ENCODE results near the gene PPARD. TPM values are rescaled to one million over a fixed set of nuclear protein-coding genes. Genes with fewer than 3 reads are reported as not detected.

PPARD gene
- total RNA-seq, 1 donor from 2014 or later, result 26.3 TPM

GRCh38 chr6:35343092-35343834 is 905 bp downstream of the PPARD start:
- Mint-ChIP-seq H3K27ac (ENCODE audit: unreplicated experiment) (peak overlapping the region; percentile 97), H3K4me1 (peaks cover 32% of the 10 kb centered on the region), H3K4me3 (peak overlapping the region; percentile 97), H3K36me3 (ENCODE audit: low read depth) (peaks cover 5% of the 10 kb centered on the region), H3K9me3 (peaks cover 3% of the 10 kb centered on the region), H3K27me3 (ENCODE audit: low read depth) (no peaks in the 10 kb centered on the region)
- DNase-seq (ENCODE audit: low read depth, low spot score), result no peak
- TF ChIP-seq CTCF (conservative IDR thresholded peaks at IDR 0.05), result no peak

GRCh38 chr6:35343835-35344550 is 1.6 kb downstream of the PPARD start:
- Mint-ChIP-seq H3K9me3 (peaks cover 2% of the 10 kb centered on the region), H3K36me3 (ENCODE audit: low read depth) (peaks cover 4% of the 10 kb centered on the region), H3K4me1 (peaks cover 36% of the 10 kb centered on the region), H3K27ac (ENCODE audit: unreplicated experiment) (no peak overlapping the region), H3K27me3 (ENCODE audit: low read depth) (no peaks in the 10 kb centered on the region), H3K4me3 (peak overlapping the region; percentile 97)
- DNase-seq (ENCODE audit: low read depth, low spot score), result no peak
- TF ChIP-seq CTCF (conservative IDR thresholded peaks at IDR 0.05), result no peak

GRCh38 chr6:35351422-35351821 is 9.1 kb downstream of the PPARD start:
- Mint-ChIP-seq H3K36me3 (ENCODE audit: low read depth) (peaks cover 32% of the 10 kb centered on the region), H3K27ac (ENCODE audit: unreplicated experiment) (no peak overlapping the region), H3K4me3 (no peak overlapping the region), H3K9me3 (no peaks in the 10 kb centered on the region), H3K4me1 (peaks cover 8% of the 10 kb centered on the region), H3K27me3 (ENCODE audit: low read depth) (no peaks in the 10 kb centered on the region)
- no peak for DNase-seq (ENCODE audit: low read depth, low spot score)
- TF ChIP-seq CTCF (conservative IDR thresholded peaks at IDR 0.05), result no peak

- Mint-ChIP-seq H3K27me3 (ENCODE audit: low read depth) (no peaks in the 10 kb centered on the region), H3K27ac (ENCODE audit: unreplicated experiment) (no peak overlapping the region), H3K9me3 (no peaks in the 10 kb centered on the region), H3K4me1 (peaks cover 10% of the 10 kb centered on the region), H3K4me3 (no peak overlapping the region), H3K36me3 (ENCODE audit: low read depth) (peaks cover 34% of the 10 kb centered on the region)
- no peak for DNase-seq (ENCODE audit: low read depth, low spot score)
- no peak for TF ChIP-seq CTCF (conservative IDR thresholded peaks at IDR 0.05)
Measured at GRCh38 chr6:35352735-35353134, 10.4 kb downstream of the PPARD start.

GRCh38 chr6:35354361-35355135 is 12.2 kb downstream of the PPARD start:
- H3K27ac Mint-ChIP-seq (ENCODE audit: unreplicated experiment), result no peak overlapping the region
- peaks cover 15% of the 10 kb centered on the region for H3K4me1 Mint-ChIP-seq
- no peaks in the 10 kb centered on the region for H3K27me3 Mint-ChIP-seq (ENCODE audit: low read depth)
- H3K9me3 Mint-ChIP-seq, result no peaks in the 10 kb centered on the region
- H3K4me3 Mint-ChIP-seq, result no peak overlapping the region
- DNase-seq (ENCODE audit: low read depth, low spot score), result no peak
- peaks cover 37% of the 10 kb centered on the region for H3K36me3 Mint-ChIP-seq (ENCODE audit: low read depth)
- TF ChIP-seq CTCF (conservative IDR thresholded peaks at IDR 0.05), result no peak
